GF-D8 (cell line): ENCODE data around the gene TMEM86A.

Experiments
- DNase-seq: peaks from one replicate; lab custom pipeline; 2025; lab: John Stamatoyannopoulos, UW

TMEM86A gene

GRCh38 chr11:18726040-18726439, 27.5 kb downstream of the TMEM86A start, which contains the start of gene IGSF22:
Gene IGSF22, minus strand, starts transcription at chr11:18726188. Its CDS starts 1,952 bp downstream, at chr11:18724236.
- DNase-seq: no peak

GRCh38 chr11:18727479-18728236, 29.1 kb downstream of the TMEM86A start:
- no peak for DNase-seq

- no peak for DNase-seq
Observed at GRCh38 chr11:18728658-18729057, 30.1 kb downstream of the TMEM86A start.

- no peak for DNase-seq
Observed at GRCh38 chr11:18729426-18729825, 30.8 kb downstream of the TMEM86A start.

- no peak for DNase-seq
Observed at GRCh38 chr11:18730020-18730419, 31.4 kb downstream of the TMEM86A start.

GRCh38 chr11:18731441-18731840, 32.9 kb downstream of the TMEM86A start:
- no peak for DNase-seq

GRCh38 chr11:18731949-18732821, 33.6 kb downstream of the TMEM86A start:
- DNase-seq: no peak

GRCh38 chr11:18733202-18733601, 34.6 kb downstream of the TMEM86A start:
- DNase-seq: no peak

- DNase-seq: no peak
Observed at GRCh38 chr11:18736590-18737148, 38.1 kb downstream of the TMEM86A start.

GRCh38 chr11:18737642-18738041, 39.1 kb downstream of the TMEM86A start:
- no peak for DNase-seq

- DNase-seq: no peak
Observed at GRCh38 chr11:18739685-18740084, 41.1 kb downstream of the TMEM86A start.

GRCh38 chr11:18741783-18742182, 43.2 kb downstream of the TMEM86A start:
- no peak for DNase-seq

GRCh38 chr11:18743365-18743764, 44.8 kb downstream of the TMEM86A start:
- DNase-seq: no peak

- no peak for DNase-seq
Observed at GRCh38 chr11:18743900-18744514, 45.4 kb downstream of the TMEM86A start.

GRCh38 chr11:18745251-18745650, 46.7 kb downstream of the TMEM86A start:
- DNase-seq: no peak

GRCh38 chr11:18748766-18749365, 50.3 kb downstream of the TMEM86A start:
- DNase-seq: no peak

- no peak for DNase-seq
Observed at GRCh38 chr11:18749681-18750319, 51.2 kb downstream of the TMEM86A start.

GRCh38 chr11:18750944-18751343, 52.4 kb downstream of the TMEM86A start:
- DNase-seq: no peak

GRCh38 chr11:18752502-18752901, 53.9 kb downstream of the TMEM86A start:
- DNase-seq: no peak

GRCh38 chr11:18754308-18754707, 55.7 kb downstream of the TMEM86A start:
- DNase-seq: no peak
